ENCODE measurements around the gene ABCD4. TPM values are rescaled to one million over a fixed set of nuclear protein-coding genes. Genes with fewer than 3 reads are reported as not detected.
"Not testable (repeated sequence)": the region's sequence is repeated elsewhere in the genome, so short reads cannot be mapped to it uniquely, and the experiment has no call there.

The ABCD4 gene
- polyA plus RNA-seq, 2 of the 4 experiments (the other 2 are of a cell fraction) = 13.9 to 35.8 TPM

DNA sequence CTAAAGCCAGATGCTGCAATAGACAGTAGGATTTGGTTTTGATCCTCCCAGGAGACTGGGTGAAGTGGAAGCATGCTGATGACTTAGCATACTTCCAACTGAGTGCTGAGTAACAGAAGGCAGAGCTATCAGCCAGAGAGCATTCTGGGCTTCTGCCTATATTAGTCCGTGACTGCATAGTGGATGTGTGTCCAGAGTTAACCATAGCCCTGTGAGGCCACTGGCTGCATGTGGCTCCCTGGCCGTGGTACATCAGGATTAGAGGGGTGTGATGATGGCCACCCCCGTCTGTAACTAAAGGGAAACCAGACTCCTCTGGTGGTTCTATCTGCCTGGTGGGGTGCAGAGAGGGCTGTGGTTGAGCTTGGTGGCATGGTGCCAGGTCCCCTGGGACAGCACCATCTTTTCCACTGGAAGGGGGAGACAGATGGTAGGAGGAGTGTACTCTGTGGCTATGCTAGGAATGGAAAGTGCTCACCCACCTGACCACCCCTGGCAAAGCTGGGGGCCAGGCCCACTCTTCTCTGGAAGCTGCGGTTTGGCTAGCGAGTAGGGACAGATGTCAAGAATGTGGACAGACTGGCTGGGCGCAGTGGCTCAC, 27.4 kb downstream of the ABCD4 start:
- WGBS (ENCODE audit: missing lambda C conversion rate) = 65% methylated on average over 6 of the region's 6 CpGs
- H3K4me1 ChIP-seq = peaks cover 2% of the 10 kb centered on the region
- no peak overlapping the region for H3K4me2 ChIP-seq
- POLR2A ChIA-PET = no interaction called here
- H3K4me3 ChIP-seq = no peak overlapping the region
- H3K27ac ChIP-seq = no peak overlapping the region
- ATAC-seq = peak; percentile 67 to 74
- H3K9me3 ChIP-seq = peaks cover 7% of the 10 kb centered on the region; the same call in 2 of the 3 replicates
- no peak for FAIRE-seq
- DNase-seq (ENCODE audit: low read depth in 1 of 2, low spot score in 1 of 2) = peak in 1 of 2 experiments; percentile 24
- TF ChIP-seq NPAS2 (CRISPR knock-in tag; IDR thresholded peaks at IDR 0.05; ENCODE audit: borderline replicate concordance) (no peak), EP300 (IDR thresholded peaks at IDR 0.05) (no peak), CHD4 (IDR thresholded peaks at IDR 0.05; ENCODE audit: borderline replicate concordance) (no peak)
- CTCF ChIA-PET = interaction anchor here (1.1 to 1.7 kb wide), 3 partner anchors 18 to 164 kb away, joined by 3 to 8 read pairs (median 6); no protein-coding TSS in a partner anchor

DNA sequence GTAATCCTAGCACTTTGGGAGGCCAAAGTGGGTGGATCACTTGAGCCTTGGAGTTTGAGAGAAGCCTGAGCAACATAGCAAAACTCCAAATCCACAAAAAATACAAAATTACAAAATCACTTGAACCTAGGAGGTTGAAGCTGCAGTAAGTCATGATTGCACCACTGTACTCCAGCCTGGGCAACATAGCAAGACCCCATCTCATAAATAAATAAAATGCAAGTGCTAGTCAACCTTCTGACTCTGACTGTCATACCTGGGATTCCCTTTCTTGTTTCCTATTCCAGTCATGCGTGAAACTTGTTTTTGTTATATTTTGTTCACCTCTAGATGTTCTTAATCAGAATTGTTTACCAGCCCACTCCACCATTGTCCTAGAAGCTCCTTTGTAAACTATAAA, 31.4 kb downstream of the ABCD4 start:
- FAIRE-seq (no peak), DNase-seq (ENCODE audit: low read depth in 1 of 2, low spot score in 1 of 2) (no peak), ATAC-seq (no peak)
- Histone ChIP-seq H3K4me3 (no peak overlapping the region), H3K9me3 (no peaks in the 10 kb centered on the region), H3K27ac (no peak overlapping the region), H3K4me2 (no peak overlapping the region), H3K4me1 (peaks cover 9% of the 10 kb centered on the region)
- WGBS (ENCODE audit: missing lambda C conversion rate) = 97% methylated on average over 1 of the region's 1 CpG
- ChIA-PET CTCF (interaction anchor here (1.2 kb wide), 2 partner anchors 14 to 31 kb away, joined by 3 to 4 read pairs; partner anchors contain the start of gene ABCD4), POLR2A (no interaction called here)
- TF ChIP-seq HEYL (CRISPR knock-in tag; IDR thresholded peaks at IDR 0.05) = no peak
- no peak for TF ChIP-seq PHF8 (IDR thresholded peaks at IDR 0.05; ENCODE audit: borderline replicate concordance, low read depth)
- no peak for TF ChIP-seq ZSCAN20 (CRISPR knock-in tag; IDR thresholded peaks at IDR 0.05)
- TF ChIP-seq ESRRA (IDR thresholded peaks at IDR 0.05; ENCODE audit: borderline replicate concordance, low read length) = no peak
- TF ChIP-seq CEBPB (IDR thresholded peaks at IDR 0.05) = no peak
- TF ChIP-seq, protein P1, sequence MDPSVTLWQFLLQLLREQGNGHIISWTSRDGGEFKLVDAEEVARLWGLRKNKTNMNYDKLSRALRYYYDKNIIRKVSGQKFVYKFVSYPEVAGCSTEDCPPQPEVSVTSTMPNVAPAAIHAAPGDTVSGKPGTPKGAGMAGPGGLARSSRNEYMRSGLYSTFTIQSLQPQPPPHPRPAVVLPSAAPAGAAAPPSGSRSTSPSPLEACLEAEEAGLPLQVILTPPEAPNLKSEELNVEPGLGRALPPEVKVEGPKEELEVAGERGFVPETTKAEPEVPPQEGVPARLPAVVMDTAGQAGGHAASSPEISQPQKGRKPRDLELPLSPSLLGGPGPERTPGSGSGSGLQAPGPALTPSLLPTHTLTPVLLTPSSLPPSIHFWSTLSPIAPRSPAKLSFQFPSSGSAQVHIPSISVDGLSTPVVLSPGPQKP (IDR thresholded peaks at IDR 0.05; ENCODE audit: low read depth, low read length) = no peak
- no peak for TF ChIP-seq RCOR1 (IDR thresholded peaks at IDR 0.05; ENCODE audit: low read depth, low read length)
- no peak for TF ChIP-seq JUNB (IDR thresholded peaks at IDR 0.05)
- TF ChIP-seq, protein P2, sequence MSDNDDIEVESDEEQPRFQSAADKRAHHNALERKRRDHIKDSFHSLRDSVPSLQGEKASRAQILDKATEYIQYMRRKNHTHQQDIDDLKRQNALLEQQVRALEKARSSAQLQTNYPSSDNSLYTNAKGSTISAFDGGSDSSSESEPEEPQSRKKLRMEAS (IDR thresholded peaks at IDR 0.05) = no peak
- no peak for TF ChIP-seq ZNF302 (CRISPR knock-in tag; IDR thresholded peaks at IDR 0.05)

DNA sequence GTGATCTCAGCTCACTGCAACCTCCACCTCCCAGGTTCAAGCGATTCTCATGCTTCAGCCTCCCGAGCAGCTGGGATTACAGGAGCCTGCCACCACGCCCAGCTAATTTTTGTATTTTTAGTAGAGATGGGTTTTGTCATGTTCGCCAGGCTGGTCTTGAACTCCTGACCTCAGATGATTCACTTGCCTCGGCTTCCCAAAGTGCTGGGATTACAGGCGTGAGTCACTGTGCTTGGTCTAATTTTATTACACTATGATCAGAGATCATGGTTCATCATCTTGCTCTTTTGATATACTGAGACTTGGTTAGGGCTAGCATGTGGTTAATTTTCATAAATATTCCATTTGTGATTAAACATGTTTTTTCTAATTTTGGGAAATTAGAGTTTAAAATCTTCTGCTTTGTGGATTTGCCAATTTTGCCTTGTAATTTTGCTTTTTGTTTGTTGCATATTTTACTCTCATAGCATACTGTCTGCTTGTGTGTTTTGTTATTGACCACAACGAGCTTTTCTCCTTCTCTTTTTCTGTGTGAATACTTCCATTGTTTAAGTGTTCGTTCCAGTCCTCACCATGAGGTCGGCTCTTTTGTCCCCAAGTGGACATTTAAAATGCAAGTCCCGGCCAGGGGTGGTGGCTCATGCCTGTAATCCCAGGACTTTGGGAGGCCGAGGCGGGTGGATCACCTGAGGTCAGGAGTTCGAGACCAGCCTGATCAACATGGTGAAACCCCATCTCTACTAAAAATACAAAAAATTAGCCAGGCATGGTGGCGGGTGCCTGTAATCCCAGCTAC, 32.2 kb downstream of the ABCD4 start:
- H3K9me3 ChIP-seq; H3K4me3 ChIP-seq; FAIRE-seq; H3K27ac ChIP-seq; POLR2A ChIA-PET; H3K4me1 ChIP-seq; TF ChIP-seq FOSL2 (IDR thresholded peaks at IDR 0.05): not testable (repeated sequence)
- CTCF ChIA-PET = interaction anchor here (0.7 to 1.5 kb wide), 8 partner anchors 10 to 32 kb away, joined by 3 to 8 read pairs (median 5); partner anchors contain the start of gene ABCD4
- peak overlapping the region; percentile 43 for H3K4me2 ChIP-seq
- WGBS (ENCODE audit: missing lambda C conversion rate) = 42% methylated on average over 14 of the region's 14 CpGs
- ATAC-seq (peak in 1 of 2 experiments; percentile 53; a peak in 3 of 6 replicates), DNase-seq (ENCODE audit: low read depth in 1 of 2, low spot score in 1 of 2) (peak in 1 of 2 experiments; percentile 48)
- peak; percentile 72 for TF ChIP-seq FOSL2 (CRISPR knock-in tag; IDR thresholded peaks at IDR 0.05)

DNA sequence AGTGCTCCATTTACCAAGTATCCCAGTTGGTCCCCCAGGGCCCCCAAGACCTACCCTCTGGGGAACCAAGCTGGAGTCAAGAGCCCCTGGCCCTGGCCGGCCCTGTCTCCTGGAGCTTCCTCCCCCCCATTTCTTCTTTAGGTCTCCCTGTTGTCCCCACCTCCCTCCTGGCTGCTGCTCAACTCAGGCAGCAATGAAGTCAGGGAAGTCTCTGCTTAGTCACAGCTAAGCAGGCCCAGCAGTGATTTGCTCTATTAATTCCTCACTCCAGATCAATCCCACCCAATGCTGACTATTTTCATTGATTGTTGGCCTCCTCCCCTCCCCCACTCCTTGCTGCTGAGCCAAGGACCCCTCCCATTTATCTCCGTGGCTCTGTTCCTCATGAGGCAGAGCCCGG, 35.1 kb downstream of the ABCD4 start:
- H3K27ac ChIP-seq = no peak overlapping the region
- CTCF ChIA-PET = interaction anchor here (1.0 to 2.9 kb wide), 5 partner anchors 10 to 156 kb away, joined by 3 to 21 read pairs (median 13); no protein-coding TSS in a partner anchor
- no peak overlapping the region for H3K4me2 ChIP-seq
- DNase-seq (ENCODE audit: low read depth in 1 of 2, low spot score in 1 of 2) = no peak
- no peak overlapping the region for H3K4me3 ChIP-seq
- FAIRE-seq = no peak
- H3K4me1 ChIP-seq = peaks cover 9% of the 10 kb centered on the region
- POLR2A ChIA-PET = no interaction called here
- H3K9me3 ChIP-seq = no peaks in the 10 kb centered on the region
- ATAC-seq = no peak
- WGBS (ENCODE audit: missing lambda C conversion rate) = 71% methylated on average over 3 of the region's 3 CpGs
- TF ChIP-seq, protein P3, sequence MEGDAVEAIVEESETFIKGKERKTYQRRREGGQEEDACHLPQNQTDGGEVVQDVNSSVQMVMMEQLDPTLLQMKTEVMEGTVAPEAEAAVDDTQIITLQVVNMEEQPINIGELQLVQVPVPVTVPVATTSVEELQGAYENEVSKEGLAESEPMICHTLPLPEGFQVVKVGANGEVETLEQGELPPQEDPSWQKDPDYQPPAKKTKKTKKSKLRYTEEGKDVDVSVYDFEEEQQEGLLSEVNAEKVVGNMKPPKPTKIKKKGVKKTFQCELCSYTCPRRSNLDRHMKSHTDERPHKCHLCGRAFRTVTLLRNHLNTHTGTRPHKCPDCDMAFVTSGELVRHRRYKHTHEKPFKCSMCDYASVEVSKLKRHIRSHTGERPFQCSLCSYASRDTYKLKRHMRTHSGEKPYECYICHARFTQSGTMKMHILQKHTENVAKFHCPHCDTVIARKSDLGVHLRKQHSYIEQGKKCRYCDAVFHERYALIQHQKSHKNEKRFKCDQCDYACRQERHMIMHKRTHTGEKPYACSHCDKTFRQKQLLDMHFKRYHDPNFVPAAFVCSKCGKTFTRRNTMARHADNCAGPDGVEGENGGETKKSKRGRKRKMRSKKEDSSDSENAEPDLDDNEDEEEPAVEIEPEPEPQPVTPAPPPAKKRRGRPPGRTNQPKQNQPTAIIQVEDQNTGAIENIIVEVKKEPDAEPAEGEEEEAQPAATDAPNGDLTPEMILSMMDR (IDR thresholded peaks at IDR 0.05) = no peak
- TF ChIP-seq HDAC2 (IDR thresholded peaks at IDR 0.05) (no peak), HOXA7 (CRISPR knock-in tag; IDR thresholded peaks at IDR 0.05) (no peak), KDM1A (IDR thresholded peaks at IDR 0.05; ENCODE audit: low read depth) (no peak), EHMT2 (IDR thresholded peaks at IDR 0.05; ENCODE audit: low read depth) (no peak), NPAS2 (CRISPR knock-in tag; IDR thresholded peaks at IDR 0.05; ENCODE audit: borderline replicate concordance) (no peak), MYC (IDR thresholded peaks at IDR 0.05; ENCODE audit: borderline replicate concordance, low read length) (no peak), CBX2 (IDR thresholded peaks at IDR 0.05; ENCODE audit: borderline replicate concordance, low read depth) (no peak), EP300 (IDR thresholded peaks at IDR 0.05) (no peak), FOXS1 (CRISPR knock-in tag; IDR thresholded peaks at IDR 0.05) (no peak), HEYL (CRISPR knock-in tag; IDR thresholded peaks at IDR 0.05) (no peak)
- TF ChIP-seq, protein P4, sequence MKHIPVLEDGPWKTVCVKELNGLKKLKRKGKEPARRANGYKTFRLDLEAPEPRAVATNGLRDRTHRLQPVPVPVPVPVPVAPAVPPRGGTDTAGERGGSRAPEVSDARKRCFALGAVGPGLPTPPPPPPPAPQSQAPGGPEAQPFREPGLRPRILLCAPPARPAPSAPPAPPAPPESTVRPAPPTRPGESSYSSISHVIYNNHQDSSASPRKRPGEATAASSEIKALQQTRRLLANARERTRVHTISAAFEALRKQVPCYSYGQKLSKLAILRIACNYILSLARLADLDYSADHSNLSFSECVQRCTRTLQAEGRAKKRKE (CRISPR knock-in tag; IDR thresholded peaks at IDR 0.05; ENCODE audit: low read depth) = no peak
